Left colon (tissue), 2 donors: ENCODE measurements around the gene FN3K. TPM values are rescaled to one million over a fixed set of nuclear protein-coding genes. Genes with fewer than 3 reads are reported as not detected.

Experiments
- ATAC-seq: fragments of 200-7000 bp; cut with Tn5 transposase; one replicate; pipeline ENCODE4 v1.9.1; 2020; ENCODE audit warnings: mild to moderate bottlenecking, moderate library complexity
- DNase-seq, 2 donors: peaks; one replicate each; pipeline ENCODE4 v3.0.0-alpha.2; 2020
- intact Hi-C, 2 donors: fragments of 100-400 bp; cut with DNase I in 1 of 2; cut with micrococcal nuclease in 1 of 2; formaldehyde crosslinking; loops; one replicate each; pipeline versions ENCODE4 v1.11.2 to v1.14.0; 2022; cut with DNase I, micrococcal nuclease
- long read RNA-seq: library from polyadenylated mRNA; unstranded; transcript quantifications from one replicate; pipeline ENCODE4 v2.0.0, GENCODE V29; 2021
- total RNA-seq, 2 donors: library from RNA; stranded (reverse); fragmentation: NEBNext Ultra II Directional; extraction: Animal tissue kit (Norgen Biotek cat#: 25700); gene quantifications; one replicate each; pipeline ENCODE4 v1.2.1, GENCODE V29; 2021
- donor health status: DM: no; HTN: no; CAD: no.
- donor health status: DM: yes; HTN: yes; CAD: no.

The FN3K gene
- 10 to 100 TPM; 48.3 to 63.1 TPM for total RNA-seq
- long read RNA-seq, partial matches to known transcripts, result 2 of 6 reads
- long read RNA-seq, other reads (novel, unspliced or antisense), result 4 of 6 reads

DNA sequence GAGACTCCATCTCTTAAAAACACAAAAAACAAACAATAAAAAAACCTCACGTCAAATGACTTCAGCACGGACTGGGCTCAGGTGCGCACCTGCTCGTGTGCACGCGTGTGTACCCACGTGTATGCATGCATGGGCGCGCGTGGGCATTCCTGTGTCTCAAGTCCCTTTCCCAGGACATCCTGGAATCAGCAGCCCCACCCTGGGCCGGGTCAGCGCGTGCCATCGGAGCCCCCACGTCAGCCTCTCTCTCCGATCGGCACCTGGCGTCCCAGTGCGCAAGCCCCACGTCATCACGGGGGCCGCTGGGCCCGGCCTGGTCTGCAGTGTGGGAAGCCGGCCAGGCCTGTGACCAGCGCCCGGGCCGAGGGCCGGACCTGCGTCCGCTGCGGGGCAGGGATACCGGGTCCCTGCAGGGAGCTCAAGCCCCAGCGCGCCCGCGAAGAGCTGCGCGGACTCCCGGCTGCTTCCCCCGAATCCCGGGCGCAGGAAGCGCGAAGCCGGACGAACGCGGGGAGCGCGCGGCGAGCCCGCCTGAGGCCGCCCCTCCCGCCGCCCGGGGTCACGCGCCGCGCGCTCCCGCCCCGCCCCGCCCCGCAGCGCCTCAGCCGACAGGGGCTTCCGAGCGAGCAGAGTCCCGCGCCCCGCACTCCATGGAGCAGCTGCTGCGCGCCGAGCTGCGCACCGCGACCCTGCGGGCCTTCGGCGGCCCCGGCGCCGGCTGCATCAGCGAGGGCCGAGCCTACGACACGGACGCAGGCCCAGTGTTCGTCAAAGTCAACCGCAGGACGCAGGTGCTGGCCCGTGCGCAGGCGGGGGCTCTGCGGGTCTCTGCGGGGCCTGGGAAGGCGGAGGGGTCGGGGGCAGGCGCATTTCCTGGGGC lies at the start of gene FN3K:
FN3K (plus strand) TSS at position 629 of the 880 bp plus-strand sequence; CDS start at position 651, 22 bp downstream.
- ATAC-seq (peak; percentile 87), DNase-seq (peak; percentile 72 to 75)
- intact Hi-C loops, result no loop called here

DNA sequence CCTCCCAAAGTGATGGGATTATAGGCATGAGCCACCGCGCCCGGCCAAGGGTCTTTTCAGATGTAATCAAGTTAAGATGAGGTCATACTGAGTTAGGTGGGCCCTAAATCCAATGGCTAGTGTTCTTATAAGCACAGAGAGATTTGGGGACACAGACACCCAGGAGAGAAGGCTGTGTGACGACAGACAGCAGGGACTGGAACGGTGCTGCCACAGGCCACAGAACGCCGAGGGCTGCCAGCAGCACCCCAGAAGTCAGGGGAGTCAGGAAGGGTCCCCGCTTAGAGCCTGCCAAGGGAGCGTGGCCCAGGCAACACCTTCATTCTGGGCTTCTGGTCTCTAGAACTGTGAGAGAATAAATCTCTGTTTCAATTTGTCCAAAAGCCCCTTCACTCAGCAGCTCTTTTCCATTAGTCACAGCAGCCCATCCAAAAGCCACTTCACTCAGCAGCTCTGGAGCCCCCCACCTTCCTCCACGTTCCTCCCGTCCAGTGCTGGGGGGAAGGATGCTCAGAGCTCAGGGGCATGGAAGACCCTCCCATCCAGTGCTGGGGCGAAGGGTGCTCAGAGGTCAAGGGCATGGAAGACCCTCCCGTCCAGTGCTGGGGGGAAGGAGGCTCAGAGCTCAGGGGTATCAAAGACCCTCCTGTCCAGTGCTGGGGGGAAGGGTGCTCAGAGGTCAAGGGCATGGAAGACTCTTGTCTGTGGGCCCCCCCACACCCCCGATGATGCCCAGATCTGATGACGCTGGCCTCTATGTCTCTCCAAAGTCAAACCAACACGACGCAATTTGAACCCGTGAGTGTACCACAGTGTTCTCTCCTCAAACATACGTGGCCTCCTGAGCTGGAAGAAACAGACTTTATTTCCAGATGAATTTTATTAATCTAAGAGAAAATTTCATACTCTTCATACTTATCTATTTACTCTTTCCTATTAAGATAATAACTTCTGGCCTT lies 48.8 kb upstream of the FN3K start:
- ATAC-seq, result no peak

DNA sequence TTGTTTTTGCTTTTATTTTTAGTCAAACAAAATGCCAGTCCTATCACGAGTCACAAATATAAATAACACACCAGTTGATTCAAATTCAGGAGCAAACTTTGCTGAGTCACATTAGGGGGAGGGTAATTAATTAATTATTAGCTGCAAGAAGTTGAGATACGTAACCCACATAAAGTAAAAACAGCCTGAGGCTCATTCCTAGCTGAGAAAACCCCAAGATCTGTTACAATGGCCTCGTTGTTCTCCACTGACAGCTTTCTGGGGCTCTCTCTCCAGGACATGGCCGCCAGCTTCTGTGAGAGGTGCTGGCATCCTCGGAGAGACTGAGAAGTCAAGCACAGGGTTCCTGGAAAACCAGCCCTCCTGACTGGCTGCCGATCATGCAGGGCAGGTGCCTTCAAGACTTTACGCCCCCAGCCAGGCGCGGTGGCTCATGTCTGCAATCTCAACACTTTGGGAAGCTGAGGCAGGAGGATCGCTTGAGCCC lies 48.0 kb upstream of the FN3K start:
- intact Hi-C loops, result no loop called here
- no peak for DNase-seq
- no peak for ATAC-seq

More for the DNA sequence above, 48.8 kb upstream of the FN3K start:
- no peak for DNase-seq
- intact Hi-C loops, result no loop called here

DNA sequence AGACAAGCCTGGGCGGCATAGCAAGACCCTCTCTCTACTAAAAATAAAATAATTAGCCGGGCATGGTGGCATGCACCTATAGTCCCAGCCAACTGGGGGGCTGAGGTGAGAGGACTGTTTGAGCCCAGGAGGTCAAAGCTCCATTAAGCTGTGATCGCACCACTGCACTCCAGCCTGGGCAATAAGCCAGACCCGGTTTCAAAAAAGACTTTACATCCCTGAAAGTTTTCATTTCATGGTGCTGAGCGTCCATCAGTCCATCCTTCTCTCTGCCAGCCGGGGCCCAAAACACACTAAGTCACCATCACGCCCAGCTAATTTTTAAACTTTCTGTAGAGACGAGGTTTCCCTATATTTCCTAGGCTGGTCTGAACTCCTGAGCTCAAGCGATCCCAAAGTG lies 47.5 kb upstream of the FN3K start:
- ATAC-seq (no peak), DNase-seq (no peak)
- intact Hi-C loops, result no loop called here

DNA sequence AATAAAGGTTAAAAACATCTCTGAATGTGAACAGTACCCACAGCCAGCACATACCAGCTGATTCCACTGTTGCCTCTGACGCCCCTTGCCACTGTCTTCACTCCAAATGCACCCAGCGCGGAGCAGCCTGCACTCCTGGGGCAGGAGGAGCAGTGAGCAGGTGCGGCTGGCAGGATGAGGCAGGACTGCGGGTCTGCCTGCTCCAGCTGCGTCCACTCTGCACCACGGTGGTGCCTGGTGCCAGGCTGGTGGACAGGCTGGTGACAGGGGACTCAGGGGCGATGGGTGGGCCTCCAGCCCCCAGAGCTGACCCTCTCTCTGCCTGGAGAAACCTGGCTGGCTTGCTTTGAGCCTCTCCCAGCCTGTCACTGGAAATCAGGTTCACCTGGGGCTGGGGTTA lies 46.3 kb upstream of the FN3K start:
- intact Hi-C loops, result no loop called here
- DNase-seq, result no peak
- no peak for ATAC-seq

DNA sequence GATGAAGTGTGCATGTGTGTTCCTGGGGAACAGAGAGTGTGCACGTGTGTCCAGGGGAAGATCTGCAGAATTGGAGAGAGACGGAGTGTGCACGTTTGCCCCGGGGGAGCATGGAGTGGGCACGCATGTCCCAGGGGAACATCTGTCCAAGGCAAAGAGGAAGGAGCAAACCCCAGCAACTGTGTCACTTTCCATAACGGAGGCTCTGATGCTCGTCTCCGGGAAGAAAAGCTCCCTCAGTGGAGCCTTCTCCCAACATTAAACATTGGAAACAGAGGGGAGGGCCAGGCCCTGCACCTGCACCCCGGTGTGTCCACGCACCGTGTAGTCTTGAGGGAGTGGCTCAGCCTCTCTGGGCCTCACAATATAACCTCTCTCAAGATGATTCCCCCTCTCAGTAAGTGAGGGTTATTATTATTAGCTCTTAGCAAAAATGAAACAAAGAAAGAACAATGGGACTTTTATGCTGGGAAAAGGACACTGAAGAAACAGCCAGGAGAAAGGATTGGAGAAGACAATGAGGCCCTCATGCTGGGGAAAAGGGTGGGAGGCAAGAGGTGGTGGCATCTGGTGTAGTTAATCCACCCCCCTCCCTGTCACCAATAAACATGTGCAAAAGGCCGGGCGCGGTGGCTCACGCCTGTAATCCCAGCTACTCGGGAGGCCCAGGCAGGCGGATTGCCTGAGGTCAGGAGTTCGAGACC lies 44.5 kb upstream of the FN3K start:
- ATAC-seq (no peak), DNase-seq (no peak)
- intact Hi-C loops, result no loop called here

DNA sequence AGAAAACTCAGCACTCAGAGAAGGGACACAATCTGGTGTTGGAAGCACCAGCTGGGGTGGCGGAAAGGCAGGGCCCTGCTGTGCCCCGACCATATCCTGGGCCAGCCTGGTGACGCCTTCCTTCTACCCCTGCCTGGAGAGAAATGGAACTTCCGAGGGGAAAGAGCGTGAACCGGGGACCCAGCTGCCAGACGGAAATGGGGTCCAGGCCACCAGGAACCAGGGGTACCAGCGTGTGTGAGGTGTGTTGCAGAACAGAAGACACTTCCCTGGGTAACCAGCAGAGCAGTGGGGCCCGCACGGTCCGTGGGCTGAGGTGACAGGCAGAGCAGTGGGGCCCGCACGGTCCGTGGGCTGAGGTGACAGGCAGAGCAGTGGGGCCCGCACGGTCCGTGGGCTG lies 43.7 kb upstream of the FN3K start:
- DNase-seq (no peak), ATAC-seq (no peak)
- intact Hi-C loops, result no loop called here

DNA sequence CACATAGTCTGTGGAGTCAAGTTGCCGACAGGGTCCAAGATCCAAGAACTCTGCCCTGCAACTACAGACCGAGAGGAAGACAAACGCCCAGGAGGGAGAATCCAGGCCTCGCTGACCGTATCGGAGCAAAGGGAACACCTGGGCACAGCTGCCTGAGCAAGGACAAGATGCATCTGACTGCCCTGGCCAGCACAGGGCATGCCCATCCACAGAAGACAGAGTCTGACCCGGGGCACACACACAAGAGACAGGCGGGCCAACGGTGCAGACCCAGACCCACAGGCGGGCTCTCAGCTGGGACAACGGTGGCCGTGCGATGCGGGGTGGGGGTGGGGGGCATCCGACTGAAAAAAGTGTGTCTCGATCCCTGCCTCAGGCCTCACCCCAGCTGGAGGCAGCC lies 43.1 kb upstream of the FN3K start:
- ATAC-seq (no peak), DNase-seq (no peak)
- intact Hi-C loops, result no loop called here

DNA sequence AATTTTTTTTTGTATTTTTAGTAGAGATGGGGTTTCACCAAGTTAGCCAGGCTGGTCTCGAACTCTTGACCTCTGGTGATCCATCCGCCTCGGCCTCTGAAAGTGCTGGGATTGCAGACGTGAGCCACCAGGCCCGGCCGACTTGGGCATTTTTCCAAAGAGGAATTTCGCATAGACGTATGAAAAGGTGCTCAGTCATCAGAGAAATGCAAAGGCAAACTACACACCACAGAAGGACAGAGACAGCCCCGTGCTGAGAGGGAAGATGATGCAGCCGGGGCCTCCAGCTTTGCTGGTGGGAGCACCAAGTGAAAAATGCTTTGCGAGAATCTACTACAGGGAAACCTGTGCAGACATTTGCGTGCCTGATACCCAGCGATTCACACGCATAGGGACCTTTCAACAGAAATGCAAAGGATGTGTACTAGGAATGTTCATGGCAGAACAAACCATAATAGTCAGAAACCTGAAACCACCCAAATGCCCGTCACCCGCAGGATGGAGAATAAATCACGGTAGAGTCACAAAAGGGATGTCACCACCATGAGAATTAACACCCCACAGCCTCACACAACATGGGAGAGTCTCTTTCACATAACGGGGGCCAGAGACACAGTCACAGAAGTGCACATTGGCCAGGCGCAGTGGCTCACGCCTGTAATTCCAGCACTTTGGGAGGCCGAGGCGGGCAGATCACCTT lies 42.1 kb upstream of the FN3K start:
- no peak for DNase-seq
- intact Hi-C loops, result no loop called here
- ATAC-seq, result no peak

DNA sequence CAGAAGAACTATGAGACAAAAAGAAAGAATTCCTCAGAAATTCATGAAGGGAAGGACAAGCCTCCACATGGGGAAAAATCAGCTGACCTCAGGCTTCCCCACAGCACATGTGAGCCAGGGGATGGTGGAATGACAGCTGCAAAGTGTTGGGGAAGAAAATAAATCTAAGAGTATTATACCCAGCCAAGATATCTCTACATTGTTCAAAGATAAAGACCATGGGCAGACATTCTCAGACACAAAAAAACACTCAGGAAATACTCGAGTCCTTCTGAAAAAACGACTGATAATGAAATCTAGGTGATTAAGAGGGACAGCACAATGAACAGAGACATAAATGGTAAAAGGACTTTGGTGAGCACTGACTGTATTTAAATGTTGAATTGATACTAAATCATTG lies 40.8 kb upstream of the FN3K start:
- DNase-seq (no peak), ATAC-seq (no peak)
- intact Hi-C loops, result no loop called here

DNA sequence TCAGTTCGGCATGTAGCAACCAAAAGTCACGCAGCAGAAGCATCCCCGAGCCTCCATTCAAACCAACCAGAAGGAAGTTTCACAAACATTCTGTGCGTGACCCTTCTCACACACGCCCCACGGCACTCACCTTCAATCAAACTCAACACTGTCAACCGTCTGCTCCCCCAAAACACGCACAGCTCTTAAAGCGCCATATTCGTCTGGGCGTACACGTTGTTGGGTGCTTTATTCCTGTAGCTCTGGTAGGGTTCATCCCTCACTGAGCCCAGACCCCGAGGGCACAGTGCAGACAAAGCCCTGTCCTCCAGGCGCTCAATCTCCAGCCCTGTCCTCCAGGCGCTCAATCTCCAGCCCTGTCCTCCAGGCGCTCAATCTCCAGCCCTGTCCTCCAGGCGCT lies 39.2 kb upstream of the FN3K start:
- no peak for DNase-seq

DNA sequence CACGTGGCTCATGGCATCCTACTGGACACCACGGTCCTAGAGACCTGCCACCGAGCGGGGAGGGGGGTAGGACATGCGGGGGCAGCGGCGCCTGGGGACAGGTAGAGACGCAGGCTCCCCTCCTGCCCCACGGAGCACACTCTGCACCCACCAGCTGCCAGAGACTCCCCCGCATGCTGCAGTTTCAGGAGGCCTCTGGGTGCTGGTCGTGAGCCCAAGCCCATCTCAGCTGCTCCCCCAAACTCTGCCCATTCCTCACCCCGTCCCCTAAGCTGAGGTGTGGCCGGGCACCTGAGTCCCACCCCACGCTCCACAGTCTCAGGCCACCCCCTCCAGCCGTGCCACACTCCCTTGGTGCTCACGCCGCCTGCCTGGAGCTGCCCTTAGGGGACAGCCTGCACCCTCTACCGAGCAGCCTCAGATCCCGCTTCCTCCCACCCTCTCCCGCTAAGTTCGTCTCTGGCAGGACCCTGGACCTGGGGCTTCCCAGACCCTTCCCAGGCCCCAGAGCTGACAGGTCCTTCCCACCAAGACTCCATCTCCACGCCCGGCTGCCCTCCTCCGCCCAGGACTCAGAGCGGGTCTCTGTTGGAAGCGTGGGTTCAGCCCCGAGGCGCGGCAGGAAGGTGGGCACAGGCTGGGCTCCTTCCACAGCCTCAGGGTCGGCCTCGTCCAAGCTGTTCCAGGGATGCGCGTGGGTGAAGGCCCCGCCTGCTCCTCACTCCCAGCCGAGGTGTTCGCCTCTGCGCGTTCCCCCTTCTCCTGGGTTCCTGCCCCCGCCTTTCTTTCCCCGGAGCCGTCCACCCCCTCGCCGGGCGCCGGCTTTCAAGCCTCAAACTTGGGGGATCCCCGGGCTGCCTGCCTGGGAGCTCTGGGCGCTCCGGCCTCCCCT lies 38.3 kb upstream of the FN3K start:
- no peak for ATAC-seq
- DNase-seq, result peak in 1 of 2 donors; percentile 26

More for the DNA sequence above, 39.2 kb upstream of the FN3K start:
- intact Hi-C loops, result no loop called here
- ATAC-seq, result no peak

DNA sequence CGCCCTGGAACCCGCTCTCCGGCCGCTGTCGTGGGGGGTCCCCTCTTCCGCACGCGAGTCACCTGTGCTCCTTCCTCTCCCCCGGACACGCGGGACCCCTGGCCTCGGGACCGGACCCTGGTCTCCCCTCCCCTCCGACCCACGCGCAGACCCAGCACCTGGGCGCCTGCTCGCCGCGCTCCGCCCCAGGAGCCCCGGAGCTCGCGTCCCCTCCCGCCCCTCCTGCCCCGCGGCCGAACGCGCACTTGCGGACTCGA lies 37.7 kb upstream of the FN3K start:
- DNase-seq (no peak), ATAC-seq (no peak)
- intact Hi-C loops, result no loop called here

More for the DNA sequence above, 38.3 kb upstream of the FN3K start:
- intact Hi-C loops, result no loop called here

DNA sequence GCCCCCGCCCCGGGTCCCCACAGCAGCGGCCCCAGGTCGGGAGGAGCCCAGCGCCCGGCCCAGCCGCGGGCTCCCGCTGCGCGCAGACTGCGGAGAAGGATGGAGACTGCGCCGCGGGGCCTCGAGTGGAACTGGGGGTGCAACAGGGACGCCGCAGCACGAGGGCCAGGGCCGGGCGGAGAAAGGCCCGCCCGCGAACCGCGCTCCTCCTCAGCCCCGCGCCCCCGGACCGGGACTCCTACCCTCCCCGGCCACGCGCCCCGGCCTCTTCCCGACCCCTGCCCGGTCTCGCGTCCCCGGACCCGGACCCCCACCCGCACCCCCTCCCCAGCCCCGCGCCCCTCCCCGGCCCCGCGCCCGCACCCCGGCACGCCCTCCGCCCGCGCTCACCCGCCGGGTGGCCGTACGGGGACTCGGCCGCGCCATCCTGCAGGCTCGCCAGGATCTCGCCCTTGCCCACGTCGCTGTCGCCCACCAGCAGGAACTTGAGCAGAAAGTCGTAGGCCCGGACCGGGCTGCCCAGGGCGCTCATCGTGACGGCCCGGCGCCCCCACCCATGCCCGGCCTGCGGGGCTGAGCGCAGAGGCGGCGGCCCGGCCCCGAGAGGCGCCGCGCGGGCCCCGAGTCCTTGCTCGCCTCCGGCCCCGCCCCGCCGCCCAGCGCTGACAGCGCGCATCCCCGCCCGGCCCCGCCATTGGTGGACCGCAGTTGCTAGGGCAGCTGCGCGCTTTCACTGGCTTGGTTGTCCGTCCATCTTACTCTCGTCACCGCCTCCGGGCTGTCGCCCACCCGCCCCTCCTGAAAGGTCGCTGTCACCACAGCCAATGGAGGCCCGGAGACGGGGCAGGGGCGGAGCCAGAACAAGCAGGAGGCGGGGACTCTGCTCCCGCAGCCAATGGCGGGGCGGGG lies 37.1 kb upstream of the FN3K start, which contains the start of gene RAB40B:
RAB40B (minus strand) TSS at position 634 of the 909 bp plus-strand sequence; CDS start at position 532, 102 bp downstream.
- DNase-seq (peak; percentile 99 to 100), ATAC-seq (peak; percentile 82)
- intact Hi-C loops, result no loop called here

DNA sequence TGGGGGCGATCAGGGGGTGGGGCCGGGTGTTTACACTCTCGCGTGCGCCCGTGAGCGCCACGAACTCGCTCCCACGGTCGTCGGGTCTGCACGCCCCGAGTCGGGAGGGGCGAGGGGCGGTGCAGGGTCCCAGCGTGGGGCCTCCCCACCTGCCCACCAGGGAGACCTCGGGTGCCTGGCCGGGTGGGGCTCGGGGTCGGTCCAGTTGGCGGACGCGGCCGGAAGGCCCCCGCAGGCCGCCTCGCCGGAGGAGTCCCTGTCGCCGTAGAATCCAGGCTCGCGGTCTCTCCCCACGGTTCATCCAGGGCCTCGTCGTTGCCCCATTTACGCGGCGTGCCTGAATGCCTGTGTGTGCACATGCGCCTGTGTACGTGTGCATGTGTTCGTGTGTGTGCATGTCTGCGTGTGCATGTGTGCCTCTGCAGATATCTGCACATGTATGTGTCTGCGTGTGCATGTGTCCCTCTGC lies 36.4 kb upstream of the FN3K start:
- intact Hi-C loops, result no loop called here
- ATAC-seq, result peak; percentile 8
- DNase-seq, result no peak

DNA sequence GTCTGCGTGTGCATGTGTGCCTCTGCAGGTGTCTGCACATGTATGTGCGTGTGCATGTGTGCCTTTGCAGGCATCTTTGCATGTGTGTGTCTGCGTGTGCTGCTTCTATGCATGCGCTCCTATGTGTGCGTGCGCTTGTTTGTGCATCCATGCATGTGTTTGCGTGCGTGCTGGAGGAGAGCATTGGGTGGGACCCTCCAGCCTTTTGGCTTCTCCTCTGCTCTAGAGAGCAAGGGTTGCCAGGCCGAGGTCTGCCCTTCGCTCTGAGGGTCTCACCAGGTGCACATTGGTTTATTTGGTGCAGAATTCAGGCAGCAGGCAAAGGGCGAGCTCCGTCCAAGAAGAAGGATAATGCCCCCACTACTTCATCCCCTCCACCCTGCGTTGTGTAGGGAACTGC lies 35.9 kb upstream of the FN3K start:
- intact Hi-C loops, result no loop called here
- DNase-seq (no peak), ATAC-seq (no peak)
